Stomach (tissue), 9 donors: ENCODE results near the gene OR6N2. TPM values are rescaled to one million over a fixed set of nuclear protein-coding genes. Genes with fewer than 3 reads are reported as not detected.

Experiments
- DNase-seq, 2 donors: peaks; one replicate each; pipeline versions ENCODE4 v3.0.0 to v3.0.0-alpha.2; 2013 to 2019
- H3K27ac ChIP-seq, 5 donors: fragments of 200-600 bp in 4 of 5; sonication (generic) in 4 of 5; one replicate each; pipeline ENCODE4 v1.5.1; 2013 to 2019; ENCODE audit warnings: mild to moderate bottlenecking in 1 of 5, moderate library complexity in 1 of 5
- H3K27me3 ChIP-seq, 3 donors: fragments of 200-600 bp; sonication (generic); one replicate each; pipeline ENCODE4 v1.5.1; 2017 to 2019; ENCODE audit warnings: mixed run types in 1 of 3
- H3K36me3 ChIP-seq, 4 donors: fragments of 200-600 bp; sonication (generic); 1 replicate in 3 of 4; 2 replicates in 1 of 4; pipeline ENCODE4 v1.5.1; 2016 to 2019
- H3K4me1 ChIP-seq, 4 donors: fragments of 200-600 bp; sonication (generic); one replicate each; pipeline ENCODE4 v1.5.1; 2016 to 2019
- H3K4me3 ChIP-seq, 4 donors: fragments of 200-600 bp; sonication (generic) in 3 of 4; one replicate each; pipeline ENCODE4 v1.5.1; 2016 to 2019; ENCODE audit warnings: mild to moderate bottlenecking in 1 of 4
- H3K9me3 ChIP-seq, 4 donors: fragments of 200-600 bp; sonication (generic); one replicate each; pipeline ENCODE4 v1.5.1; 2016 to 2019
- CTCF ChIP-seq, 7 experiments: fragments of 450-650 bp in 4 of 7; fragments of 200-600 bp in 3 of 7; sonication (generic) in 3 of 7; IDR thresholded peaks; one replicate each; pipeline ENCODE4 v1.5.1; 2016 to 2019; ENCODE audit warnings: antibody characterized with exemption in 7 of 7, control low read depth in 2 of 7, mild to moderate bottlenecking in 1 of 7
- EP300 ChIP-seq: sonication (generic); formaldehyde crosslinking; IDR thresholded peaks from one replicate; pipeline ENCODE4 v1.6.1; 2017; ENCODE audit warnings: antibody characterized with exemption
- POLR2A ChIP-seq, 4 donors: fragments of 450-650 bp; IDR thresholded peaks; one replicate each; pipeline ENCODE4 v1.6.1; 2016; ENCODE audit warnings: antibody characterized with exemption in 4 of 4, control low read depth in 2 of 4, mild to moderate bottlenecking in 1 of 4, moderate library complexity in 1 of 4
- POLR2AphosphoS5 ChIP-seq, 3 donors: sonication (generic); formaldehyde crosslinking; IDR thresholded peaks; one replicate each; pipeline ENCODE4 v1.6.1; 2016; ENCODE audit warnings: antibody characterized with exemption in 3 of 3
- WGBS, 5 donors: extraction: QIAGEN DNeasy Blood & Tissue Kit in 3 of 5; methylation state at CpG; one replicate each; pipeline versions ENCODE4 v1.1.5 to v1.1.7; 2013 to 2018; 5-methylcytosine and 5-hydroxymethylcytosine counted together
- intact Hi-C: fragments of 100-400 bp; cut with DNase I; formaldehyde crosslinking; loops from one replicate; pipeline ENCODE4 v1.15.1; 2023; ENCODE audit warnings: low total_unique reads
- polyA plus RNA-seq, 3 donors: library from polyadenylated mRNA; stranded (reverse); fragments of 200-250 nt; gene quantifications; one replicate each; pipeline ENCODE4 v1.2.3, GENCODE V29; 2013
- total RNA-seq, 5 donors: library from RNA; depleted of rRNA; stranded (reverse); fragments of >200 nt; gene quantifications; one replicate each; pipeline versions ENCODE4 v1.1.0 to v1.2.3, GENCODE V29; 2014 to 2016
- donor health status: healthy with polysubstance abuse.
- donor health status: Bipolar disorder and iron deficiency.
- donor health status: healthy.

The OR6N2 gene
- total and polyA plus RNA-seq, 8 donors = not detected

GRCh38 chr1:158798531-158798930, 17.5 kb upstream of the OR6N2 start:
- Histone ChIP-seq H3K4me3 (no peak overlapping the region), H3K36me3 (no peaks in the 10 kb centered on the region), H3K9me3 (no peaks in the 10 kb centered on the region), H3K4me1 (no peaks in the 10 kb centered on the region), H3K27me3 (no peaks in the 10 kb centered on the region), H3K27ac (no peak overlapping the region)
- no peak for DNase-seq
- intact Hi-C loops = no loop called here
- no peak for TF ChIP-seq EP300
- WGBS, 5 donors = 49 to 76% (median 62%) methylated on average over 3 of the region's 3 CpGs

- WGBS, 5 donors = 62 to 83% (median 70%) methylated on average over 4 to 6 of the region's 6 CpGs
- intact Hi-C loops = no loop called here
- TF ChIP-seq POLR2A (IDR thresholded peaks at IDR 0.05) = no peak
- TF ChIP-seq EP300 = no peak
- TF ChIP-seq POLR2AphosphoS5 (IDR thresholded peaks at IDR 0.05) = no peak
- no peak for TF ChIP-seq CTCF (IDR thresholded peaks at IDR 0.05)
- no peaks in the 10 kb centered on the region for H3K27me3 ChIP-seq
- no peak overlapping the region for H3K4me3 ChIP-seq
- H3K4me1 ChIP-seq = no peaks in the 10 kb centered on the region
- no peak for DNase-seq
- no peaks in the 10 kb centered on the region for H3K36me3 ChIP-seq
- H3K27ac ChIP-seq = no peak overlapping the region
- no peaks in the 10 kb centered on the region for H3K9me3 ChIP-seq
These were observed 13.2 kb upstream of the OR6N2 start for GRCh38 chr1:158794247-158794646.

GRCh38 chr1:158793604-158794003, 12.6 kb upstream of the OR6N2 start:
- no peaks in the 10 kb centered on the region for H3K4me1 ChIP-seq
- H3K36me3 ChIP-seq = no peaks in the 10 kb centered on the region
- H3K27ac ChIP-seq = no peak overlapping the region
- 78 to 92% (median 82%) methylated on average over 2 of the region's 2 CpGs for WGBS, 5 donors
- no peaks in the 10 kb centered on the region for H3K9me3 ChIP-seq
- TF ChIP-seq POLR2A (IDR thresholded peaks at IDR 0.05) (no peak), CTCF (IDR thresholded peaks at IDR 0.05) (no peak), EP300 (no peak), POLR2AphosphoS5 (IDR thresholded peaks at IDR 0.05) (no peak)
- intact Hi-C loops = no loop called here
- H3K4me3 ChIP-seq = no peak overlapping the region
- peak in 1 of 2 donors; percentile 10 for DNase-seq
- no peaks in the 10 kb centered on the region for H3K27me3 ChIP-seq

GRCh38 chr1:158771950-158772866, 8.8 kb downstream of the OR6N2 start, which contains the start of gene OR6N1:
Gene OR6N1 (minus strand): TSS chr1:158772195. CDS start chr1:158766682, 5,513 bp downstream.
- H3K27me3 ChIP-seq = no peaks in the 10 kb centered on the region
- peak in 1 of 2 donors; percentile 4 for DNase-seq
- no peak within 1 kb of the TSS for H3K4me3 ChIP-seq
- H3K27ac ChIP-seq = no peak within 1 kb of the TSS
- no peaks in the 10 kb centered on the region for H3K36me3 ChIP-seq
- TF ChIP-seq POLR2AphosphoS5 (IDR thresholded peaks at IDR 0.05) (no peak), EP300 (no peak), CTCF (IDR thresholded peaks at IDR 0.05) (no peak), POLR2A (IDR thresholded peaks at IDR 0.05) (no peak)
- intact Hi-C loops = no loop called here
- H3K9me3 ChIP-seq = no peaks in the 10 kb centered on the region
- WGBS, 5 donors = 49 to 79% (median 62%) methylated on average over 6 of the region's 6 CpGs
- no peaks in the 10 kb centered on the region for H3K4me1 ChIP-seq

- intact Hi-C loops = no loop called here
- TF ChIP-seq POLR2A (IDR thresholded peaks at IDR 0.05) (no peak), EP300 (no peak), POLR2AphosphoS5 (IDR thresholded peaks at IDR 0.05) (no peak)
- Histone ChIP-seq H3K36me3 (no peaks in the 10 kb centered on the region), H3K9me3 (no peaks in the 10 kb centered on the region), H3K4me1 (no peaks in the 10 kb centered on the region), H3K27me3 (no peaks in the 10 kb centered on the region), H3K27ac (no peak within 1 kb of the TSS), H3K4me3 (no peak within 1 kb of the TSS)
- WGBS, 5 donors = 68 to 89% (median 88%) methylated on average over 2 of the region's 2 CpGs
- no peak for DNase-seq
These were observed 26.6 kb downstream of the OR6N2 start, which contains the start of gene OR6K6 for GRCh38 chr1:158754420-158754819. Gene OR6K6 (plus strand): TSS chr1:158754720. CDS start chr1:158754888, 168 bp downstream.
